IMR-90 (cell line): ENCODE data around the gene ZBED1. TPM values are rescaled to one million over a fixed set of nuclear protein-coding genes. Genes with fewer than 3 reads are reported as not detected.

Experiments
- ATAC-seq: fragments of 200-7000 bp; cut with Tn5 transposase; 2 replicates; pipeline ENCODE4 v1.9.1; 2020; ENCODE audit warnings: low read depth, mild to moderate bottlenecking, moderate library complexity
- BruUV-seq: library from RNA; stranded (reverse); fragments of 400-500 nt; replicated peaks from 2 replicates; lab custom pipeline; 2021; lab: Mats Ljungman, UMichigan
- CTCF ChIA-PET: fragments of 300-600 bp; formaldehyde crosslinking; extraction: SDS; loops from one replicate; lab custom pipeline; 2021; ENCODE audit warnings: antibody characterized with exemption; lab: Yijun Ruan, JAX
- POLR2A ChIA-PET: fragments of 300-600 bp; sonication (Branson Sonifier 250); formaldehyde crosslinking; loops from one replicate; lab custom pipeline; 2022; ENCODE audit warnings: antibody characterized with exemption; ENCODE audit not compliant: unreplicated experiment; lab: Charles Lee
- DNase-seq: peaks from one replicate; pipeline ENCODE4 v3.0.0; 2013
- H2AFZ ChIP-seq: replicated peaks from 2 replicates; pipeline ENCODE3; 2013; ENCODE audit warnings: low read length, mild to moderate bottlenecking; ENCODE audit not compliant: poor library complexity
- H2AK5ac ChIP-seq: 2 replicates; pipeline ENCODE4 v1.6.1; 2013; ENCODE audit warnings: low read depth, low read length, inconsistent platforms
- H2AK9ac ChIP-seq: replicated peaks from 2 replicates; pipeline ENCODE3; 2013; ENCODE audit warnings: mild to moderate bottlenecking, low read depth, low read length, moderate library complexity; ENCODE audit not compliant: poor library complexity
- H2BK120ac ChIP-seq: 2 replicates; pipeline ENCODE4 v1.6.1; 2013; ENCODE audit warnings: low read depth, low read length, inconsistent platforms
- H2BK15ac ChIP-seq: 3 replicates; pipeline ENCODE4 v1.6.1; 2013; ENCODE audit warnings: low read depth, low read length, inconsistent platforms
- H2BK20ac ChIP-seq: 2 replicates; pipeline ENCODE4 v1.6.1; 2013; ENCODE audit warnings: low read depth, mild to moderate bottlenecking, inconsistent platforms, low read length, moderate library complexity
- H2BK5ac ChIP-seq: 2 replicates; pipeline ENCODE4 v1.6.1; 2013; ENCODE audit warnings: mild to moderate bottlenecking, low read depth, low read length, inconsistent platforms; ENCODE audit not compliant: poor library complexity, severe bottlenecking
- H3K14ac ChIP-seq: replicated peaks from 2 replicates; pipeline ENCODE4 v1.6.1; 2013; ENCODE audit warnings: low read depth, low read length, inconsistent platforms
- H3K18ac ChIP-seq: 2 replicates; pipeline ENCODE4 v1.6.1; 2013; ENCODE audit warnings: low read depth, low read length, control low read depth
- H3K23ac ChIP-seq: 2 replicates; pipeline ENCODE4 v1.6.1; 2013; ENCODE audit warnings: low read depth, low read length, inconsistent platforms
- H3K27ac ChIP-seq: 2 replicates; pipeline ENCODE4 v1.5.1; 2013; ENCODE audit warnings: mild to moderate bottlenecking, control low read depth, low read length; ENCODE audit not compliant: insufficient read depth
- H3K27me3 ChIP-seq: 2 replicates; pipeline ENCODE4 v1.6.1; 2013; ENCODE audit warnings: low read length; ENCODE audit not compliant: control insufficient read depth, insufficient read depth
- H3K36me3 ChIP-seq: 2 replicates; pipeline ENCODE4 v1.6.1; 2013; ENCODE audit warnings: low read length, mixed read lengths; ENCODE audit not compliant: control insufficient read depth, insufficient read depth
- H3K4ac ChIP-seq: 2 replicates; pipeline ENCODE4 v1.6.1; 2013; ENCODE audit warnings: low read depth, low read length, inconsistent platforms
- H3K4me1 ChIP-seq: 2 replicates; pipeline ENCODE4 v1.6.1; 2013; ENCODE audit warnings: low read length, mixed read lengths; ENCODE audit not compliant: control insufficient read depth, insufficient read depth
- H3K4me2 ChIP-seq: 2 replicates; pipeline ENCODE4 v1.6.1; 2013; ENCODE audit warnings: low read depth, mild to moderate bottlenecking, control low read depth, low read length, moderate library complexity
- H3K4me3 ChIP-seq: 2 replicates; pipeline ENCODE4 v1.5.1; 2013; ENCODE audit warnings: low read depth, mild to moderate bottlenecking, control low read depth, low read length, moderate library complexity; ENCODE audit not compliant: insufficient read depth
- H3K56ac ChIP-seq: 2 replicates; pipeline ENCODE4 v1.6.1; 2013; ENCODE audit warnings: low read length, inconsistent platforms; ENCODE audit not compliant: insufficient read depth; ENCODE audit errors: extremely low read depth
- H3K79me1 ChIP-seq, 2 experiments: 2 replicates each; pipeline ENCODE4 v1.6.1; 2013; ENCODE audit warnings: low read length in 2 of 2, inconsistent platforms in 1 of 2, low read depth in 1 of 2
- H3K9ac ChIP-seq: 2 replicates; pipeline ENCODE4 v1.6.1; 2013; ENCODE audit warnings: low read depth, low read length, control low read depth
- H3K9me1 ChIP-seq: 2 replicates; pipeline ENCODE4 v1.6.1; 2013; ENCODE audit warnings: low read length, inconsistent platforms; ENCODE audit not compliant: insufficient read depth
- H3K9me3 ChIP-seq: 2 replicates; pipeline ENCODE4 v1.6.1; 2013; ENCODE audit warnings: low read length; ENCODE audit not compliant: control insufficient read depth, insufficient read depth
- H4K20me1 ChIP-seq: 2 replicates; pipeline ENCODE4 v1.6.1; 2013; ENCODE audit warnings: low read length, inconsistent platforms; ENCODE audit not compliant: insufficient read depth
- H4K5ac ChIP-seq: 2 replicates; pipeline ENCODE4 v1.6.1; 2013; ENCODE audit warnings: mild to moderate bottlenecking, low read depth, low read length, control low read depth
- H4K8ac ChIP-seq, 2 experiments: 2 replicates each; pipeline ENCODE4 v1.6.1; 2013; ENCODE audit warnings: low read depth in 2 of 2, low read length in 2 of 2, control low read depth in 1 of 2, inconsistent platforms in 1 of 2
- H4K91ac ChIP-seq: 2 replicates; pipeline ENCODE4 v1.6.1; 2013; ENCODE audit warnings: low read depth, low read length, inconsistent platforms; ENCODE audit not compliant: insufficient read depth
- BHLHE40 ChIP-seq: fragments of 150-350 bp; IDR thresholded peaks from 2 replicates; pipeline ENCODE4 v1.6.1; 2016; ENCODE audit warnings: mild to moderate bottlenecking, low read depth, low read length
- CEBPB ChIP-seq: IDR thresholded peaks from 2 replicates; pipeline ENCODE4 v1.6.1; 2012; ENCODE audit warnings: low read depth, low read length, improper control_type of control experiment
- FOS ChIP-seq: fragments of 150-350 bp; IDR thresholded peaks from 2 replicates; pipeline ENCODE4 v1.6.1; 2016; ENCODE audit warnings: low read depth, low read length
- MAFK ChIP-seq: IDR thresholded peaks from 2 replicates; pipeline ENCODE4 v1.6.1; 2012; ENCODE audit warnings: low read depth, low read length, improper control_type of control experiment
- MAZ ChIP-seq: IDR thresholded peaks from 2 replicates; pipeline ENCODE4 v1.6.1; 2012; ENCODE audit warnings: low read depth, mild to moderate bottlenecking, low read length, improper control_type of control experiment, moderate library complexity, borderline replicate concordance
- MXI1 ChIP-seq: IDR thresholded peaks from 2 replicates; pipeline ENCODE4 v1.6.1; 2012; ENCODE audit warnings: low read depth, mild to moderate bottlenecking, low read length, moderate library complexity, borderline replicate concordance
- NFE2L2 ChIP-seq: fragments of 150-350 bp; IDR thresholded peaks from 2 replicates; pipeline ENCODE4 v1.6.1; 2016; ENCODE audit warnings: low read depth, mild to moderate bottlenecking, low read length
- RAD21 ChIP-seq: IDR thresholded peaks from 2 replicates; pipeline ENCODE4 v1.6.1; 2012; ENCODE audit warnings: low read length, improper control_type of control experiment
- RCOR1 ChIP-seq: IDR thresholded peaks from 2 replicates; pipeline ENCODE4 v1.6.1; 2012; ENCODE audit warnings: mild to moderate bottlenecking, low read length, improper control_type of control experiment; ENCODE audit not compliant: insufficient replicate concordance
- RFX5 ChIP-seq: IDR thresholded peaks from 2 replicates; pipeline ENCODE4 v1.8.0; 2012; ENCODE audit warnings: low read depth, mild to moderate bottlenecking, low read length, moderate library complexity
- WGBS, 2 experiments: methylation state at CpG; one replicate each; pipeline versions ENCODE4 v1.1.5 to v1.1.7; 2013; ENCODE audit warnings: missing lambda C conversion rate in 2 of 2; ENCODE audit not compliant: insufficient read length in 1 of 2; ENCODE audit errors: extremely low coverage in 2 of 2; 5-methylcytosine and 5-hydroxymethylcytosine counted together
- dilution Hi-C: fragments of 300-500 bp; cut with HindIII; formaldehyde crosslinking; loops from one replicate; pipeline ENCODE4 v1.14.3; 2018; ENCODE audit warnings: low sequenced_read_pairs; ENCODE audit not compliant: unreplicated experiment
- in situ Hi-C: fragments of 300-500 bp; cut with MboI; formaldehyde crosslinking; loops from 3 replicates; pipeline ENCODE4 v1.14.3; 2019; ENCODE audit warnings: low sequenced_read_pairs, inconsistent platforms, mixed read lengths
- intact Hi-C: fragments of 100-400 bp; cut with micrococcal nuclease; formaldehyde crosslinking; loops from 2 replicates; pipeline ENCODE4 v1.10.0; 2022
- polyA plus RNA-seq, 3 experiments: library from polyadenylated mRNA; depleted of rRNA; stranded (reverse); fragments of >200 nt; gene quantifications; 2 replicates each; pipeline ENCODE4 v1.2.3, GENCODE V29; 2012; ENCODE audit warnings: low replicate concordance in 1 of 3
- total RNA-seq: library from RNA; depleted of rRNA; stranded (reverse); fragments of >200 nt; gene quantifications from 2 replicates; pipeline ENCODE4 v1.2.3, GENCODE V29; 2012
- TF ChIP-seq, protein P1 (sequence below): conservative IDR thresholded peaks from 2 replicates; pipeline ENCODE4 v1.5.1; 2012; ENCODE audit warnings: mild to moderate bottlenecking, low read depth, low read length, improper control_type of control experiment
- TF ChIP-seq, protein P2 (sequence below): fragments of 150-350 bp; IDR thresholded peaks from 2 replicates; pipeline ENCODE4 v1.6.1; 2017; ENCODE audit warnings: mild to moderate bottlenecking, antibody characterized with exemption, low read length, low read depth
- TF ChIP-seq, protein P3 (sequence below): fragments of 150-350 bp; IDR thresholded peaks from 2 replicates; pipeline ENCODE4 v1.6.1; 2016; ENCODE audit warnings: low read depth, mild to moderate bottlenecking, low read length, moderate library complexity, borderline replicate concordance

The ZBED1 gene
- total and polyA plus RNA-seq, 2 of the 4 experiments (the other 2 are of a cell fraction) = 13.1 to 21.5 TPM

DNA sequence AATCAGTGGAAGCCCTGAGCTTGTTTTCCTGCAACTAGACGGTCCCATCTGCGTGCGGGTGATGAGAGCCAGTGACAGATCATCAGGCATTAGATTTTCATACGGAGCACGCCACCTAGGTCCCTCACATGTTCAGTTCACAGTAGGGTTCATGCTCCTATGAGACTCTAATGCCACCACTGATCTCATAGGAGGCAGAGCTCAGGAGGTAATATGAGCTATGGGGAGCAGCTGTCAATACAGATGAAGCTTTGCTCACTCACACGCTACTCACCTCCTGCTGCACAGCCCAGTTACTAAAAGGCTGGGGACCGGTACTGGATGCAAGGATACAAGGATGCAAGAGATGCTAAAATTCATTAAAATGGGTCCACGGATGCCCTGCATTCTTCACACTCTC is 61.2 kb downstream of the ZBED1 start:
- in situ Hi-C loops = no loop called here
- BruUV-seq = no TSS peak
- no peaks in the 10 kb centered on the region for H3K27me3 ChIP-seq

More for the DNA sequence above, 61.2 kb downstream of the ZBED1 start:
- no CpG with 5 or more reads among the region's 8 CpGs for WGBS, 2 experiments
- Histone ChIP-seq H3K4ac (no peak overlapping the region), H3K27ac (no peak overlapping the region), H3K36me3 (peaks cover 15% of the 10 kb centered on the region), H3K9me3 (no peaks in the 10 kb centered on the region), H2BK15ac (no peak overlapping the region), H2BK120ac (no peak overlapping the region), H3K56ac (no peak overlapping the region), H4K8ac (no peak overlapping the region), H3K79me1 (peaks cover 21 to 23% of the 10 kb centered on the region in 2 experiments), H2AK5ac (no peak overlapping the region), H3K9ac (no peak overlapping the region), H3K9me1 (0 out of 2 replicates have a peak, but pooled peaks cover 2% of the 10 kb centered on the region), H3K4me2 (no peak overlapping the region), H2BK20ac (no peak overlapping the region), H2AK9ac (no peak overlapping the region), H2BK5ac (no peak overlapping the region), H2AFZ (no peak overlapping the region), H3K14ac (no peak overlapping the region), H3K4me3 (no peak overlapping the region), H3K18ac (no peak overlapping the region), H4K5ac (no peak overlapping the region), H3K4me1 (no peaks in the 10 kb centered on the region), H4K20me1 (no peaks in the 10 kb centered on the region), H4K91ac (no peak overlapping the region), H3K23ac (no peak overlapping the region)
- TF ChIP-seq MXI1 = no peak
- no peak for TF ChIP-seq RCOR1
- TF ChIP-seq MAFK = no peak
- no peak for TF ChIP-seq MAZ
- no peak for TF ChIP-seq BHLHE40
- TF ChIP-seq FOS = no peak
- TF ChIP-seq NFE2L2 = no peak
- TF ChIP-seq RAD21 = no peak
- no peak for TF ChIP-seq RFX5
- TF ChIP-seq, protein P1, sequence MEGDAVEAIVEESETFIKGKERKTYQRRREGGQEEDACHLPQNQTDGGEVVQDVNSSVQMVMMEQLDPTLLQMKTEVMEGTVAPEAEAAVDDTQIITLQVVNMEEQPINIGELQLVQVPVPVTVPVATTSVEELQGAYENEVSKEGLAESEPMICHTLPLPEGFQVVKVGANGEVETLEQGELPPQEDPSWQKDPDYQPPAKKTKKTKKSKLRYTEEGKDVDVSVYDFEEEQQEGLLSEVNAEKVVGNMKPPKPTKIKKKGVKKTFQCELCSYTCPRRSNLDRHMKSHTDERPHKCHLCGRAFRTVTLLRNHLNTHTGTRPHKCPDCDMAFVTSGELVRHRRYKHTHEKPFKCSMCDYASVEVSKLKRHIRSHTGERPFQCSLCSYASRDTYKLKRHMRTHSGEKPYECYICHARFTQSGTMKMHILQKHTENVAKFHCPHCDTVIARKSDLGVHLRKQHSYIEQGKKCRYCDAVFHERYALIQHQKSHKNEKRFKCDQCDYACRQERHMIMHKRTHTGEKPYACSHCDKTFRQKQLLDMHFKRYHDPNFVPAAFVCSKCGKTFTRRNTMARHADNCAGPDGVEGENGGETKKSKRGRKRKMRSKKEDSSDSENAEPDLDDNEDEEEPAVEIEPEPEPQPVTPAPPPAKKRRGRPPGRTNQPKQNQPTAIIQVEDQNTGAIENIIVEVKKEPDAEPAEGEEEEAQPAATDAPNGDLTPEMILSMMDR = no peak
- no peak for TF ChIP-seq CEBPB
- TF ChIP-seq, protein P2, sequence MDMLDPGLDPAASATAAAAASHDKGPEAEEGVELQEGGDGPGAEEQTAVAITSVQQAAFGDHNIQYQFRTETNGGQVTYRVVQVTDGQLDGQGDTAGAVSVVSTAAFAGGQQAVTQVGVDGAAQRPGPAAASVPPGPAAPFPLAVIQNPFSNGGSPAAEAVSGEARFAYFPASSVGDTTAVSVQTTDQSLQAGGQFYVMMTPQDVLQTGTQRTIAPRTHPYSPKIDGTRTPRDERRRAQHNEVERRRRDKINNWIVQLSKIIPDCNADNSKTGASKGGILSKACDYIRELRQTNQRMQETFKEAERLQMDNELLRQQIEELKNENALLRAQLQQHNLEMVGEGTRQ = no peak
- TF ChIP-seq, protein P3, sequence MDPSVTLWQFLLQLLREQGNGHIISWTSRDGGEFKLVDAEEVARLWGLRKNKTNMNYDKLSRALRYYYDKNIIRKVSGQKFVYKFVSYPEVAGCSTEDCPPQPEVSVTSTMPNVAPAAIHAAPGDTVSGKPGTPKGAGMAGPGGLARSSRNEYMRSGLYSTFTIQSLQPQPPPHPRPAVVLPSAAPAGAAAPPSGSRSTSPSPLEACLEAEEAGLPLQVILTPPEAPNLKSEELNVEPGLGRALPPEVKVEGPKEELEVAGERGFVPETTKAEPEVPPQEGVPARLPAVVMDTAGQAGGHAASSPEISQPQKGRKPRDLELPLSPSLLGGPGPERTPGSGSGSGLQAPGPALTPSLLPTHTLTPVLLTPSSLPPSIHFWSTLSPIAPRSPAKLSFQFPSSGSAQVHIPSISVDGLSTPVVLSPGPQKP = no peak
- intact Hi-C loops = no loop called here
- DNase-seq = no peak
- dilution Hi-C loops = no loop called here
- CTCF ChIA-PET = no interaction called here
- POLR2A ChIA-PET = no interaction called here
- ATAC-seq = no peak
